ENCODE data around the gene ASPSCR1.

ASPSCR1 gene

DNA sequence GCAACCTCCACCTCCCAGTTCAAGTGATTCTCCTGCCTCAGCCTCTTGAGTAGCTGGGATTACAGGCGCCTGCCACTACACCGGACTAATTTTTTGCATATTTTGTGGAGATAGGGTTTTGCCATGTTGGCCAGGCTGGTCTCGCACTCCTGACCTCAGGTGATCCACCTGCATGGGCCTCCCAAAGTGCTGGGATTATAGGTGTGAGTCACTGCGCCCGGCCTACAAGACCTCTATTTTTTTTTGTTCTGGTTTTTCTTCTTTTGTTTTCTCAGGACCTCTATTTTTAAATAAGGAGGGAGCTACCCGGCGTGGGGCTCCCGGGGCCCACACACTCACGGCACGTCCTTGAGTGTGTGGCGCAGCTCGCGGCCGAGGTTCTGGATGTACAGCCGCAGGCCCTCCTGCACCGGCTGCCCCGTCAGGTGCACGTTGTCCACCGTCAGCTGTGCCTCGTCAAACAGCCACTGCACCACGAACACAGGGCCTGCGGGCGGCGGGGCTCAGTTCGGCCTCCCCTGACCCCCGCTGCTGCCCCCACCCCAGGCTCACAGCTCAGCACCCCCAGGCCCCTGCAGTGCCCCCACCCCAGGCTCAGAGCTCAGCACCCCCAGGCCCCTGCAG lies 22.3 kb upstream of the ASPSCR1 start:
- Mint-ChIP-seq H3K4me3 (no peak overlapping the region), H3K36me3 (no peaks in the 10 kb centered on the region), H3K4me1 (peaks cover 4% of the 10 kb centered on the region), H3K9me3 (no peaks in the 10 kb centered on the region), H3K27ac (no peak overlapping the region), H3K27me3 (peaks cover 3% of the 10 kb centered on the region)

DNA sequence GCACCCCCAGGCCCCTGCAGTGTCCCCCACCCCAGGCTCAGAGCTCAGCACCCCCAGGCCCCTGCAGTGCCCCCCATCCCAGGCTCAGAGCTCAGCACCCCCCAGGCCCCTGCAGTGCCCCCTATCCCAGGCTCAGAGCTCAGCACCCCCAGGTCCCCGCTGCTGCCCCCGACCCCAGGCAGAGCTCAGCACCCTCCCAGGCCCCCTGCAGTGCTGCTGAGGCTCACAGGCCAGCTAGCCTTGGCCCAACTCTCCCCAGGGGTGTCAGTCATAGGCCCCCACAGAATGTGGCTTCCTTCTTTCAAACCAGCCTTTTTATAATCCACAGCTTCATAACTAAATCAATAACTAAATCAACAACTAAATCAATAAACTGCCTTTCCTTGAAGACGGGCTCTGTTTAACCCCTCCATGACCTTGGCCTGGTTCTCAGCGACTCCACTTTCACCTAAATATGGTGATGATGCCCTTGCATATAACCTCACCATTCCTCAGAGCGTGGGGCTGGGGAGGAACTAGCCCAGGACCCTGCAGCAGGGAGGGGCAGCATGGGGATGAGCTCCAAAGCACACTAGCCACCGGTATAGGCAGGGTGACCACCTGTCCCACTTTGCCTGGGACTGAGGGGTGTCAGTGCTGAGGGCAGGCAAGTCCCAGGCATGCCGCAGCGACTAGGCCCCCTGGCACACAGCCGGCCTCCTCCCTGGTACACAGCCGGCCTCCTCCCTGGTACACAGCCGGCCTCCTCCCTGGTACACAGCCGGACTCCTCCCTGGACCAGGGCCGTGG lies 21.5 kb upstream of the ASPSCR1 start:
- peaks cover 4% of the 10 kb centered on the region for H3K4me1 Mint-ChIP-seq
- peaks cover 3% of the 10 kb centered on the region for H3K27me3 Mint-ChIP-seq
- no peaks in the 10 kb centered on the region for H3K36me3 Mint-ChIP-seq
- no peak overlapping the region for H3K4me3 Mint-ChIP-seq
- H3K27ac Mint-ChIP-seq = no peak overlapping the region
- H3K9me3 Mint-ChIP-seq = no peaks in the 10 kb centered on the region

DNA sequence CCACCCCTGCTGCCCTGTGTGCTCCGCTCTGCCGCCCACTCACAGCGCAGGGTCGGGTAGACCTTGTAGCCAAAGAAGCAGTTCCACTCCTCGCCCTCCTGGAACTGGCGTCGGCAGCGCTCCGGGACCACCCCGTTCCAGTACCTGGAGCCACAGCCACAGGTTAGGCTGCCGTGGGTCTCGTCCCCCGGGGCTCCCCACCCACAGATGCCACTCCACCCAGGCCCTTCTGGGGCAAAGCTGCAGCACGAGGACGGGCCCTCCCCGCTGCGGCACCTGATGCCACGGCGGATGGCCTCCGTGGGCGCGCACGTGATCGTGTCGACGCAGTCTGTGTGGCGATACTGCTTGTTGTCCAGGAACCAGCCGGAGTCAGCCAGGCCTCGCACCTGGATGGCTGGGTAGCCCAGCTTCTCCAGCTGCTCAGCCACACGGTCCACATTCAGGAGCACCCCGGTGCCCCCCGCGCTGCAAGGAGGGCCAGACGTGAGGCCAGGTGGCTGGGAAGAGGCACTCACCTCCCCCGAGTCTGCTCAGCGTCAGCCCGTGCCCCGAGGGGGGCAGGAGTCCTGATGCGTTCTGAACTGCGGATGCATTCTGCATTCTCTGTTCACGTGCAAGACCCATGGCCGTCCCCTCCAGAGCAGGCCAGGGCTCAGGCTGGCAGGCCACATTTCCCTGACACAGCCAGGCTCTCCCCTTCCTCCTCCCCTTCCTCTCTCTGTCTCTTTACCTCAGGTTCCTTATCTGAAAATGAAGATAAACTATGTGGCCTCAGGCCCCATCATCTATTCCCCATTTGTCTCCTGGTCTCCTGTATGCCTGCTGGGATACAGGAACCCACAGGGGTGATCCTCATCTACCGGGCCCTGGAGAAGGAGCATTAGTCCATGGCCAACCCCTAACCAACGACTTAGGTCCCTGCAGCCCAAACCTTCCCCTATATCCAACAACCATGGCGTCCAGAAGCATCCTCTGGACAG lies 20.5 kb upstream of the ASPSCR1 start:
- Mint-ChIP-seq H3K4me3 (no peak overlapping the region), H3K4me1 (peaks cover 4% of the 10 kb centered on the region), H3K36me3 (no peaks in the 10 kb centered on the region), H3K27ac (peak overlapping the region; percentile 39), H3K27me3 (peaks cover 3% of the 10 kb centered on the region), H3K9me3 (no peaks in the 10 kb centered on the region)

DNA sequence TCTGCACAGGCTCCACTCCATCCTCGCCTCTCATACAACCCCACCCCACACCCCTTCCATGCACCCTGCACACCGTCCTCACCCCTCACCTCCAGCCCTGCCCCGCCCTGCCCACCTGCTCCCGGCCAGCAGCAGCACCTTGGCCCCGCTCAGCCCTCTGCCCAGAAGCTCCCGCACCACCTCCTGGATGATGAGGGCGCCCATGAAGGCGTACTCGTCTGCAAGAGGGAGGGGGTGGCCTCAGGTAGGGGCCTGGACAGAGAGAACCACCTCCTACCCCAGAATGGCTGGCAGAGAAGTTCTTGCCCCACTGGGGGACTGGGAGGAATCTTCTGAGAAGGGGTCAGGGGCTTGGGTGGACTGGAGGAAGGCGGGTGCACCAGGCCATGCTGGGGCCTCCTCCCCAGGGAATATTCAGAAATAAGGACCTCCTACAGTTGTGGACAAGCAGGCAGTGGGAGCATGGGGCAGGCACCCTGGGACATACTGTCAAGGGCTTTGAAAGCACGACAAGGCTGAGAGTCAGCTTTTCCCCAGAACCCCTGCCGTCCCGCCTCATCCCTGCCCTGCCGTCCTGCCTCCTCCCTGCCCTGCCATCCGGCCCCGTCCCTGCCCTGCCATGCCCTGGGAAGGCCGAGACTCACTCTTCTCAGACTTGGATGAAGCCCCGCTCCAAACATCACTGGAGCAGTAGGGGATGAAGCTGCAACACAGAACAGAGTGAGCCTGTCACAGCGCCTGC lies 19.6 kb upstream of the ASPSCR1 start:
- no peak overlapping the region for H3K4me3 Mint-ChIP-seq
- H3K27ac Mint-ChIP-seq = peak overlapping the region; percentile 39

DNA sequence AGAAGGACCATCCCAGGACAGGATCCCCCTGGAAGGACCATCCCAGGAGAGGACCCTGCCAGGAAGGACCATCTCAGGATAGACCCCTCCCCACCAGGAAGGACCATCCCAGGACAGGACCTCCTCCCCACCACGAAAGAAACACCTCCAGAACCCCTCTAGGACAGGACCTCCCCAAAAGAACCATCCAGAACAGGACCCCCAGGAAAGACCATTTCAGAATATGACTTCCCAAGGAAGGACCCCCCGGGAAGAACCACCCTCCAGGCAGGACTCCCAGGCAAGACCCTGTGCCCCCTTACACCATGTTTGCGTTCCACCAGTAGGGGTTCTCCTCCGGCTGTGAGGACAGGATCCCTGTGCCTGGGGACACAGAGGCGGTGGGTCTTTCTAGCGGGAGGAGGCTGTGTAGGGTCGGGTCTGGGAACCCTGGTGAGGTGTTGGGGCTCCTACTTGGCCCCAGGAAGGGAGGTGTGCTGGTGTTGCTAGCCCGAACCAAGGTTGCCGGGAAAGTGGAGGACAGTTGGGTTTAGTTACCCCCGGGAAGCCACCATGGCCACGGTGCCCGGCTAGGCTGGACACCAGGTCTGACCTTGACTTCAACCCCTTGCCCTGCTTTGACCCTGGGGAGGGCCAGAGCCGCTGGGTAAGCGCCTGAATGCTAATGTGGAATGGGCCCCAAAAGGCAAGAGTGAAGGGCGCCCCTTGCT lies 18.6 kb upstream of the ASPSCR1 start:
- peak overlapping the region; percentile 64 for H3K4me3 Mint-ChIP-seq
- H3K4me1 Mint-ChIP-seq = peaks cover 4% of the 10 kb centered on the region
- H3K9me3 Mint-ChIP-seq = no peaks in the 10 kb centered on the region
- no peak overlapping the region for H3K27ac Mint-ChIP-seq
- H3K36me3 Mint-ChIP-seq = no peaks in the 10 kb centered on the region
- H3K27me3 Mint-ChIP-seq = peaks cover 3% of the 10 kb centered on the region

More for the DNA sequence above, 19.6 kb upstream of the ASPSCR1 start:
- peaks cover 3% of the 10 kb centered on the region for H3K27me3 Mint-ChIP-seq
- peaks cover 4% of the 10 kb centered on the region for H3K4me1 Mint-ChIP-seq
- no peaks in the 10 kb centered on the region for H3K9me3 Mint-ChIP-seq
- H3K36me3 Mint-ChIP-seq = no peaks in the 10 kb centered on the region

DNA sequence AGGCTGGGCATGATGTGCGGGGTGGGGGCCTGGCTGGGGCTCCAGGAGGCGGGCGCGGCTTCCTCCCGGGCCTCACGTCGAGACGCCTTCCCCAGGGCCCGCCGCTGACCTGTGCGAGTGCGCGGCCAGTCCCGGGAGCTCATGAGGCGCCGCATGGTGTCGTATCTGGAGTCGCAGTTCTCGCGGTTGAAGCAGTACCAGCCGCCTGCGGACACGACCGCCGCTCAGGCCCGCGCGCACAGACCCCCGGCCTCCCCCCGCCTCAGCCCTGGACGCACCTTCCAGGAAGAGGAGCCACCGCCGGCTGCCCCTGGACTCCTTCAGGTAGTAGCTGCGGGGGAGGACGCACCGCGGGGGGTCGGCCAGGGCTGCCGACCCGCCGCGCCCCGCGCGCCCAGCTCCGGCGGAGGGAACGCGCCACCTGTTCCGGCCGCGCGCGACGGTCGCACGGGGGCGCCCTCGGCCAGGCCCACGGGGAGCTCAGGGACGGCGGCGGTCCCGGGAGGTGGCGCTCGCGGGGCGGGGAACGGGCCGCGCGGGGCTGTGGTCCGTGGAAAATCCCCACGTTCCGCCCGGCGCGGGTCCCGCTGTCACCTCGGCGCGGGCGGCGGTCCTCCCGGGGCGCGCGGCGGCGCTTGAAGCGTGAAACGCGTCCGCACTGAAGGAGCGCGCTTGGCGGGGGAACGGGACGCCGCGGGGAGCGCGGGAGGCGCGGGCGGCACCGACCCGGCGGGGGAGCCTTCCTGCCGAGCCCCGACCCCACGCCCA lies 17.9 kb upstream of the ASPSCR1 start:
- H3K27ac Mint-ChIP-seq = no peak overlapping the region
- H3K4me3 Mint-ChIP-seq = no peak overlapping the region
- no peaks in the 10 kb centered on the region for H3K36me3 Mint-ChIP-seq
- H3K9me3 Mint-ChIP-seq = no peaks in the 10 kb centered on the region
- H3K4me1 Mint-ChIP-seq = peaks cover 8% of the 10 kb centered on the region
- H3K27me3 Mint-ChIP-seq = peaks cover 3% of the 10 kb centered on the region

DNA sequence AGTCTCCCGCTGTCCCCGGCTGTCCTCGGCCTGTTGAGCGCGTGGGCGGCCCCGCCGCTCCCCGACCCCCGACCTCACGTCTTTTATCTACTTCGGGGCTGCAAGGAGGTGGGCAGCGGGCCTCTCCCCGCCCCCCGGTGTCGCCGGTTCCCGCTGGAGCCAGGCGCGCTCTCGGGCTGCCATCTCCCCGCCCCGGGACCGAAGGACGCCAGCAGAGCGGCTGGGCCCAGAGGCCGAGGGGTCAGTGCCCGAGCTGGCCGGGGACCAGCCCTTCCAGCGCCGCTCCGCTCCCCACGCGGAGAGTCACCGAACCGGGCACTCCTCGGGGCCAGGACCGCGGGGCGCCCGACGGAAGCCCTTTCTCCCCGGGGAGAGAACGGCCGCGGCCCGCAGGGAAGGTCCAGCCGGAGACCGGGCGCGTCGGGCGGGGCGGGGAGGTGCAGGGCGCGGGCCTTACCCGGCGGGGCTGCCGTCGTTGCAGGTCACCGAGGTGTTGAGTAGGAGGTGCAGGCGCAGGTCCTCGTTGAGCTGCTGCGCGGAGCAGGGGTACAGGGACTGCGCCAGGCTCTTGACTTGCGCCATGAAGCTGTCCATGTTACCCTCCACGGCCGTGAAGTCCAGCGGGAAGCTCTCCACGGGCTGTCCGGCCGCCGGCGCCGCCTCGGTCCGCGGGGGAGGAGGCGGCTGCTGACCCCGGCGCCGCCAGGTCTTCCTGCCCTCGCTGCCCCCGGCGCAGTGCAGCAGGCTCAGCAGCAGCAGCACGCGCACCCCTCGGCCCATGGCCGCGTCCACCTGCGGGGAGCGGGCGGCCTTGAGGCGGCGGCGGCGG lies 17.1 kb upstream of the ASPSCR1 start:
- Mint-ChIP-seq H3K27me3 (peaks cover 3% of the 10 kb centered on the region), H3K27ac (no peak overlapping the region), H3K9me3 (no peaks in the 10 kb centered on the region), H3K36me3 (no peaks in the 10 kb centered on the region), H3K4me1 (peaks cover 13% of the 10 kb centered on the region), H3K4me3 (no peak overlapping the region)

DNA sequence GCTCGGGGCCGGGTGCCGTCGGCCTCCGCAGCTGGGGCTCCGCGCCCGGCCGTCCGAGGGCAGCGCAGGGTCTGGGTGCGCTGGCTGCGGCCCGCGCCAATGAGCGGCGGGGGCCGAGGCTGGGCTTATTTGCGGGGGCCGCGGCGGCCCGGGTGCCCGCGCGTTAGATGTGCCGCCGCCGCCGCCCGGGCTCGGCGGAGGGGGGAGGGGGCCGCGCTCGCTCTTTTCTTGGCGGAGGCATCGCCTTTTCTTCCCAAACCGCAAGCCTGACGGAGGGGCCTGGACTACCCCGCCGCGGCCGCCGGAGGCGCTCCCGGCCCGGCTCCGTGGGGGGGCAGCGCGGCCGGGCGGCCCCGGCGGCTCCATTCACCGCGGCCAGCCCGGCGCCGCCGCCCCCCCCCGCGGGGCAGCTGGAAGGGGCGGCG lies 16.3 kb upstream of the ASPSCR1 start, which contains the start of gene NOTUM:
TSS of gene NOTUM (minus strand) at position 101 of the 425 bp plus-strand sequence. CDS start 278 bp downstream, outside the sequence.
- H3K27ac Mint-ChIP-seq = no peak within 1 kb of the TSS
- H3K4me1 Mint-ChIP-seq = peaks cover 13% of the 10 kb centered on the region
- H3K4me3 Mint-ChIP-seq = no peak within 1 kb of the TSS
- H3K27me3 Mint-ChIP-seq = peaks cover 3% of the 10 kb centered on the region
- no peaks in the 10 kb centered on the region for H3K9me3 Mint-ChIP-seq
- H3K36me3 Mint-ChIP-seq = no peaks in the 10 kb centered on the region

DNA sequence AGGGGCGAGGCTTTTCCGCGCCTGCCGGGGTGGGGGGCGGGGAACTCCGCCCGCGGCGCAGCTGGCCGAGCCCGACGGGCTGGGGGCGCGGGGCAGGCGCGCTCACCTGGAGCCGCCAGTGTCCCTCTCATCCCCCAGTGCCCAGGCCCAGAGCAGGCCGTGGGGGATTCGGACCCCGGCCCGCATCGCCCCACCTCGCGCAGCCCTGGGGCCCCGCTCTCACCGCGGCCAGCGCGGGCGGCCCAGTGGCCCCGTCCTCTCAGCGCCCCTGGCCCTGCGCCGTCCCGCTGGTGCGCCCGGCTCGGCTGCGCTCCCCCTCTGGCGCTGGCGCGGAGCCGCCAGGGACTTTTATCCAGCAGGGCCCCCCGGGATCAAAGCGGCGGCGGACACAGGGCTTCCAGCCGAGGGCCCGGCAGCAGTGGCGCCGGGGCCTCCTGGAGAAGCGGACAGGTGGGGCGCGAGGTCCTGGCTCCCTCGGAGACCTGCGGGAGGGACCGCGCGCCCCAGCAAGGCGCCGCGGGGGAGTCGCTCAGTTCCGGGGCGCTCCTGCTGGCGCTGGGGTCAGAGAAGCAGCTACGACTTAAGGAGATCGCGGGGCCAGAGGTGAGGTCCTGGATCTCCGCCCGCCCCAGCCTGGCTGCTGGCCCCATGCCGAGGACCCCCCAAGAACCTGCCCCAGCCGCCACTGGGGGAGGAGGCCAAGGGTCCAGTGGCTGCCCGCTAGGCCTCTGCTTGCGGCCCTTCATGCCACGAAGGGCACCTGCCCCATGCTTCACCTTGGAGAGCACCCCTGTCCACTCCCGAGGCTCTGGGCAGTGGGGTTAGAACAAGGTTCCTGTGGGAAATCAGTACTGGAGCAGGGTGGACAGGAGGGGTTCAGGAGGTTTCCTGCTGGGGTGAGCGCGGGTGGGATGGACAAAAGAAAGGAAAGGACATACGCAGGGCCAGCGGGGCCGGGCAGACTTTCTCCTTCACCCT lies 15.6 kb upstream of the ASPSCR1 start:
- peaks cover 3% of the 10 kb centered on the region for H3K27me3 Mint-ChIP-seq
- H3K4me1 Mint-ChIP-seq = peaks cover 13% of the 10 kb centered on the region
- no peaks in the 10 kb centered on the region for H3K36me3 Mint-ChIP-seq
- no peak overlapping the region for H3K27ac Mint-ChIP-seq
- no peaks in the 10 kb centered on the region for H3K9me3 Mint-ChIP-seq
- H3K4me3 Mint-ChIP-seq = peak overlapping the region; percentile 33

DNA sequence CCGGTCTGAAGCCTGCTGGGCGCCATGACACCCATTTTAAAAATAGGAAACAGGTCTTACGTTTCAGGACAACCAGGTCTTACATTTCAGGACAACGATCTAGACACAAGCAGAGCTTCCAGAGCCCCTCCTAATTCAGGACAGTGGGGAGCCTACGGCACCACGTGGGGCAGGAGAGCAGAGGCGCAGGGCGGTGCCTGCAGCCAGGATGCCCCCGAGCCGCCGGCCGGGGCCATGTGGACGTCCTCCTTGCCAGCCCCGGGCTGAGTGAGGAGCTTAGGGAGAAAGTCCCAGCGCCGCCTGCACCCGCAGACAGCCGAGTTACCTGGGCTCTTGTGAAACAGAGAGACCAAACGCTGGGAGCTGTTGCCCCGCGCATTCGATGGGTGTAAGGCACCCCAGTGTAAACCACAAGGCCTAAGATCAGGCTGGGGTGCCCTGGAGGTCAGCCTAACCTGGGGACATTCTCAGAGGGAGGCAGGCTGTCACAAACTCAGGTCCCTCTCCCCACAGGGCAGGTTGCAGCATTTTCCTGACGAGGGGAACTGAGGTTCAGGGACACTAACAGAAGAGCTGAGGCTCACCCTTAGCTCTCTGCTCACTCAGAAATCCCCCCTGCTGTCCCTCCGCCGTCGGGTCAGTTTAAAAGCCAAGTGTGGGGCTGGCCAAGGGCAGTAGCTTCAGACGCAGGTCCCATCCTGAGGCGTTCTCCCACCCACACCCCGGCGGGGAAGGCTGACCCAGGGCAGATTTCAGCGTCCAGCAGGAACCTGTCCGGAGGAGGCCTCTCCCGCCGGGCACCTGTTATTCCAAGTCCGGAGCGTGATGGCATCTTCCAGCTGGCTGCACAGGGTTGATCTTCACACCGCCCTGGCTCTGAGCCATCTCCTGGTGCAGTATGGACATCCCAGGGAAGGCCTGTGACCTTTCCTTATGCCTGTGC lies 14.7 kb upstream of the ASPSCR1 start:
- Mint-ChIP-seq H3K27ac (no peak overlapping the region), H3K36me3 (no peaks in the 10 kb centered on the region), H3K27me3 (peaks cover 1% of the 10 kb centered on the region), H3K4me3 (peak overlapping the region; percentile 33), H3K4me1 (peaks cover 13% of the 10 kb centered on the region), H3K9me3 (no peaks in the 10 kb centered on the region)

DNA sequence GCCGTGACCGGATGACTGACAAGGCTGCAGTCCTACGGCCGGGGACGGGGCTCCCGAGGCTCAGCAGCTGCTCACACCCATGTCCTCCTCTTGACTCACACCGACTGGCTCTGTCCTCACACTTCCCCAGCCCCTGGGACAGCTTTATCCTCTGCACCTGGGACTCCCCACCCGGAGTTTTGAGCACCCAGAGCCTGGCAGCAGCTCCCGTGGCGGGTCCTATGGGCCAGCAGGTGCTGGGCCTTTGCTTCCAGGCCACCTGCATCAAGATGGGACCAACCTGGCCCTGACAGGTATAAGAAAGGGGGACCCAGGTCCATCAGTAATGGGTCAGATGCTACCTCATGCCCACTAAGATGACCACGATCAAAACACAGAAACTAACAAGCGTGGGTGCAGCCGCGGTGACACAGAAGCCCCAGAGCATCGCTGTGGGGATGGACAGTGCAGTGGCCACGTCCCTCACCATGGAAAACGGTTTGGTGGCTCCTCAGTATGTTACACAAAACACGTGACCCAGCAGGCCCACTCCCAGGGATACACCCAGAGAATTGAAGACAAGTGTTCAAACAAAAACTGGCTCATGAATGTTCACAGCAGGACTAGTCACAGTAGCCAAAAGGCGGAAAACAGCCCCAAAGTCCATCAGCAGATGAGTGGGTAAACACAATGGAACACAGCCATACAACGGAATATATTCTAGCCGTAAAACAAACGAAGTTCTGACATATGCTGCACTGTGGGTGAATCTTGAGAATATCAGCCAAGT lies 13.2 kb upstream of the ASPSCR1 start:
- Mint-ChIP-seq H3K27me3 (no peaks in the 10 kb centered on the region), H3K36me3 (no peaks in the 10 kb centered on the region), H3K4me3 (no peak overlapping the region), H3K4me1 (peaks cover 21% of the 10 kb centered on the region), H3K9me3 (no peaks in the 10 kb centered on the region), H3K27ac (no peak overlapping the region)
